Fibroblast of lung (primary cell): ENCODE results near the gene HOOK1. TPM values are rescaled to one million over a fixed set of nuclear protein-coding genes. Genes with fewer than 3 reads are reported as not detected.

Source experiments
- DNase-seq, 2 donors: peaks; one replicate each; pipeline versions ENCODE4 v3.0.0 to v3.0.0-alpha.2; 2010; ENCODE audit warnings: low read depth in 2 of 2
- H2AFZ ChIP-seq: 2 replicates; pipeline ENCODE4 v1.5.1; 2012; ENCODE audit warnings: low read length, control low read depth, inconsistent platforms
- H3K27ac ChIP-seq: 2 replicates; pipeline ENCODE4 v1.5.1; 2011; ENCODE audit warnings: low read length, control low read depth; ENCODE audit not compliant: insufficient read depth
- H3K27me3 ChIP-seq: 2 replicates; pipeline ENCODE4 v1.5.1; 2011; ENCODE audit warnings: mild to moderate bottlenecking, low read length; ENCODE audit not compliant: control insufficient read depth, insufficient read depth
- H3K36me3 ChIP-seq: 2 replicates; pipeline ENCODE4 v1.5.1; 2011; ENCODE audit warnings: low read length; ENCODE audit not compliant: control insufficient read depth, insufficient read depth
- H3K4me1 ChIP-seq: 2 replicates; pipeline ENCODE4 v1.5.1; 2011; ENCODE audit warnings: low read length; ENCODE audit not compliant: control insufficient read depth, insufficient read depth; ENCODE audit errors: extremely low read depth
- H3K4me2 ChIP-seq: 2 replicates; pipeline ENCODE4 v1.5.1; 2011; ENCODE audit warnings: low read length, control low read depth; ENCODE audit not compliant: insufficient read depth; ENCODE audit errors: extremely low read depth
- H3K4me3 ChIP-seq, 4 experiments: fragments of 200-600 bp in 1 of 4; sonication (generic) in 1 of 4; replicated peaks in 1 of 4; 2 replicates each; pipeline ENCODE4 v1.5.1; 2011 to 2016; ENCODE audit warnings: low read length in 4 of 4, low read depth in 3 of 4, mild to moderate bottlenecking in 3 of 4, control low read depth in 2 of 4, inconsistent platforms in 1 of 4, mixed read lengths in 1 of 4; ENCODE audit not compliant: insufficient read depth in 1 of 4; ENCODE audit errors: control extremely low read depth in 1 of 4
- H3K79me2 ChIP-seq: 2 replicates; pipeline ENCODE4 v1.5.1; 2012; ENCODE audit warnings: mild to moderate bottlenecking, low read length, inconsistent platforms; ENCODE audit not compliant: control insufficient read depth, insufficient read depth
- H3K9ac ChIP-seq: 2 replicates; pipeline ENCODE4 v1.5.1; 2011; ENCODE audit warnings: mild to moderate bottlenecking, low read length, control low read depth; ENCODE audit not compliant: insufficient read depth
- H3K9me3 ChIP-seq: 2 replicates; pipeline ENCODE4 v1.5.1; 2012; ENCODE audit warnings: low read depth, low read length; ENCODE audit not compliant: control insufficient read depth, insufficient read depth
- H4K20me1 ChIP-seq: 2 replicates; pipeline ENCODE4 v1.5.1; 2011; ENCODE audit warnings: low read length; ENCODE audit not compliant: control insufficient read depth, insufficient read depth; ENCODE audit errors: extremely low read depth
- CTCF ChIP-seq, 2 donors: IDR thresholded peaks in 1 of 2; conservative IDR thresholded peaks in 1 of 2; 1 replicate in 1 of 2; 2 replicates in 1 of 2; pipeline ENCODE4 v1.5.1; 2011 to 2012; ENCODE audit warnings: low read length in 2 of 2, control low read depth in 1 of 2, inconsistent platforms in 1 of 2, low read depth in 1 of 2, mild to moderate bottlenecking in 1 of 2
- EZH2 ChIP-seq: IDR thresholded peaks from 2 replicates; pipeline ENCODE4 v1.5.1; 2012; ENCODE audit warnings: low read length, control low read depth, mild to moderate bottlenecking; ENCODE audit errors: missing control alignments
- polyA plus RNA-seq, 2 donors: library from polyadenylated mRNA; depleted of rRNA in 1 of 2; stranded (reverse) in 1 of 2; unstranded in 1 of 2; fragments of >200 nt; gene quantifications; 2 replicates each; pipeline ENCODE4 v1.2.1, GENCODE V29; 2011 to 2012; ENCODE audit warnings: missing spikeins in 1 of 2
- total RNA-seq: library from RNA; depleted of rRNA; stranded (reverse); fragments of >200 nt; gene quantifications from 2 replicates; pipeline ENCODE4 v1.2.1, GENCODE V29; 2014

The HOOK1 gene
- total and polyA plus RNA-seq, 2 donors (not counting 1 experiment from before 2014, with no cell fraction given): under 0.01 TPM; not detected in 1

- no peak for TF ChIP-seq CTCF (conservative IDR thresholded peaks at IDR 0.05 in 1 of 2, IDR thresholded peaks at IDR 0.05 in 1 of 2; ENCODE audit: low read depth in 1 of 2, low read length in 2 of 2)
- no peak for TF ChIP-seq EZH2
- Histone ChIP-seq H3K9ac (no peak overlapping the region), H3K27me3 (no peaks in the 10 kb centered on the region), H3K9me3 (no peaks in the 10 kb centered on the region), H3K27ac (no peak overlapping the region), H3K4me1 (no peaks in the 10 kb centered on the region), H3K4me3 (no peak overlapping the region), H3K36me3 (no peaks in the 10 kb centered on the region), H3K79me2 (no peaks in the 10 kb centered on the region), H4K20me1 (no peaks in the 10 kb centered on the region), H2AFZ (no peak overlapping the region), H3K4me2 (no peak overlapping the region)
- DNase-seq: no peak
Measured at GRCh38 chr1:59892841-59893811, 78.4 kb downstream of the HOOK1 start.

GRCh38 chr1:59897165-59897564 is 82.4 kb downstream of the HOOK1 start:
- DNase-seq: no peak
- no peak overlapping the region for H3K4me3 ChIP-seq
- H3K4me2 ChIP-seq: no peak overlapping the region
- no peaks in the 10 kb centered on the region for H3K36me3 ChIP-seq
- no peaks in the 10 kb centered on the region for H3K9me3 ChIP-seq
- H3K27me3 ChIP-seq: no peaks in the 10 kb centered on the region
- H3K9ac ChIP-seq: no peak overlapping the region
- no peaks in the 10 kb centered on the region for H3K79me2 ChIP-seq
- H3K4me1 ChIP-seq: no peaks in the 10 kb centered on the region
- TF ChIP-seq EZH2 (no peak), CTCF (conservative IDR thresholded peaks at IDR 0.05 in 1 of 2, IDR thresholded peaks at IDR 0.05 in 1 of 2; ENCODE audit: low read depth in 1 of 2, low read length in 2 of 2) (no peak)
- no peak overlapping the region for H3K27ac ChIP-seq
- no peak overlapping the region for H2AFZ ChIP-seq
- H4K20me1 ChIP-seq: no peaks in the 10 kb centered on the region

GRCh38 chr1:59898927-59899326 is 84.2 kb downstream of the HOOK1 start:
- H3K79me2 ChIP-seq: no peaks in the 10 kb centered on the region
- H4K20me1 ChIP-seq: no peaks in the 10 kb centered on the region
- H3K4me1 ChIP-seq: no peaks in the 10 kb centered on the region
- H3K4me3 ChIP-seq: no peak overlapping the region
- no peak overlapping the region for H3K4me2 ChIP-seq
- no peaks in the 10 kb centered on the region for H3K27me3 ChIP-seq
- H3K27ac ChIP-seq: no peak overlapping the region
- H2AFZ ChIP-seq: no peak overlapping the region
- no peak for TF ChIP-seq EZH2
- TF ChIP-seq CTCF (conservative IDR thresholded peaks at IDR 0.05 in 1 of 2, IDR thresholded peaks at IDR 0.05 in 1 of 2; ENCODE audit: low read depth in 1 of 2, low read length in 2 of 2): no peak
- no peaks in the 10 kb centered on the region for H3K9me3 ChIP-seq
- DNase-seq: peak; percentile 4 to 25
- no peak overlapping the region for H3K9ac ChIP-seq
- H3K36me3 ChIP-seq: no peaks in the 10 kb centered on the region
